Colonic mucosa (tissue), 4 donors: Measurements from ENCODE around the gene GOLT1B. TPM values are rescaled to one million over a fixed set of nuclear protein-coding genes. Genes with fewer than 3 reads are reported as not detected.
A peak's percentile ranks its signal among the peaks of the same experiment; 100 is the strongest.

Experiments used
- DNase-seq: peaks from one replicate; pipeline ENCODE4 v3.0.0-alpha.2; 2020
- H3K27ac ChIP-seq: fragments of 200-600 bp; one replicate; pipeline ENCODE4 v1.8.0; 2021
- H3K27me3 ChIP-seq: fragments of 200-600 bp; one replicate; pipeline ENCODE4 v1.8.0; 2021
- H3K36me3 ChIP-seq: fragments of 200-600 bp; one replicate; pipeline ENCODE4 v1.8.0; 2021
- H3K4me1 ChIP-seq: fragments of 200-600 bp; one replicate; pipeline ENCODE4 v1.8.0; 2021; ENCODE audit warnings: mild to moderate bottlenecking
- H3K4me3 ChIP-seq: fragments of 200-600 bp; one replicate; pipeline ENCODE4 v1.8.0; 2021
- H3K9ac ChIP-seq, 2 donors: one replicate each; pipeline ENCODE4 v1.7.0; 2013; ENCODE audit warnings: control low read depth in 2 of 2, low read depth in 2 of 2, low read length in 2 of 2
- H3K9me3 ChIP-seq: fragments of 200-600 bp; one replicate; pipeline ENCODE4 v1.8.0; 2021
- intact Hi-C: fragments of 100-400 bp; cut with DNase I; formaldehyde crosslinking; loops from one replicate; pipeline ENCODE4 v1.14.1; 2022
- total RNA-seq, 2 donors: library from RNA; stranded (reverse); fragmentation: NEBNext Ultra II Directional in 1 of 2; extraction: Animal tissue kit (Norgen Biotek cat#: 25700) in 1 of 2; gene quantifications; one replicate each; pipeline ENCODE4 v1.2.1, GENCODE V29; 2021
- TF ChIP-seq, protein P1 (sequence below): fragments of 200-600 bp; IDR thresholded peaks from one replicate; pipeline ENCODE4 v1.8.0; 2022; ENCODE audit warnings: antibody characterized with exemption, mild to moderate bottlenecking
- donor health status: healthy.
- donor health status: DM: no; HTN: no; CAD: no.
- donor health status: DM: no; HTN: no; CAD: no.

Gene GOLT1B
- total RNA-seq, 2 donors from 2014 or later = 28.3 to 35.5 TPM

DNA sequence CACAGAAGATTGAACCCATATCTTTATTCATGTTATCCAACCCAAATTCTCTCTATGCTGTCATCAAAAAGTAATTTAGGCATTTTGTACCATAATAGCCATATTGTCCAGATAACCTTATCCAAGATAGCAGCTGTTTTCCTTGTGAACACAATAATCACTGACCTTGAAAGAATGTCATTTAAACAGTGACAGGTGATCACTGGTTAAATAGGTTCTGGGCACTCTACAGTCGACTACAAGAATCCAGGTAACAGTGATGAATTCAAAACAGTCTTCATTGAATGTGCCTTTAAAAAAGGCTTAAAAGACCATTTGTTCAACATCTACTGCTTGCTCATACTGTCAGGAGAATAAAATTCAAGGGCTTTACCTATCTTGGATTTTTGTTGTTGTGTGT lies 20.0 kb downstream of the GOLT1B start:
- Histone ChIP-seq H3K27ac (no peak overlapping the region), H3K4me1 (no peaks in the 10 kb centered on the region), H3K36me3 (no peaks in the 10 kb centered on the region), H3K4me3 (no peak overlapping the region), H3K27me3 (no peaks in the 10 kb centered on the region), H3K9ac (no peak overlapping the region), H3K9me3 (no peaks in the 10 kb centered on the region)
- no peak for DNase-seq
- intact Hi-C loops = no loop called here
- TF ChIP-seq, protein P1, sequence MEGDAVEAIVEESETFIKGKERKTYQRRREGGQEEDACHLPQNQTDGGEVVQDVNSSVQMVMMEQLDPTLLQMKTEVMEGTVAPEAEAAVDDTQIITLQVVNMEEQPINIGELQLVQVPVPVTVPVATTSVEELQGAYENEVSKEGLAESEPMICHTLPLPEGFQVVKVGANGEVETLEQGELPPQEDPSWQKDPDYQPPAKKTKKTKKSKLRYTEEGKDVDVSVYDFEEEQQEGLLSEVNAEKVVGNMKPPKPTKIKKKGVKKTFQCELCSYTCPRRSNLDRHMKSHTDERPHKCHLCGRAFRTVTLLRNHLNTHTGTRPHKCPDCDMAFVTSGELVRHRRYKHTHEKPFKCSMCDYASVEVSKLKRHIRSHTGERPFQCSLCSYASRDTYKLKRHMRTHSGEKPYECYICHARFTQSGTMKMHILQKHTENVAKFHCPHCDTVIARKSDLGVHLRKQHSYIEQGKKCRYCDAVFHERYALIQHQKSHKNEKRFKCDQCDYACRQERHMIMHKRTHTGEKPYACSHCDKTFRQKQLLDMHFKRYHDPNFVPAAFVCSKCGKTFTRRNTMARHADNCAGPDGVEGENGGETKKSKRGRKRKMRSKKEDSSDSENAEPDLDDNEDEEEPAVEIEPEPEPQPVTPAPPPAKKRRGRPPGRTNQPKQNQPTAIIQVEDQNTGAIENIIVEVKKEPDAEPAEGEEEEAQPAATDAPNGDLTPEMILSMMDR = no peak

DNA sequence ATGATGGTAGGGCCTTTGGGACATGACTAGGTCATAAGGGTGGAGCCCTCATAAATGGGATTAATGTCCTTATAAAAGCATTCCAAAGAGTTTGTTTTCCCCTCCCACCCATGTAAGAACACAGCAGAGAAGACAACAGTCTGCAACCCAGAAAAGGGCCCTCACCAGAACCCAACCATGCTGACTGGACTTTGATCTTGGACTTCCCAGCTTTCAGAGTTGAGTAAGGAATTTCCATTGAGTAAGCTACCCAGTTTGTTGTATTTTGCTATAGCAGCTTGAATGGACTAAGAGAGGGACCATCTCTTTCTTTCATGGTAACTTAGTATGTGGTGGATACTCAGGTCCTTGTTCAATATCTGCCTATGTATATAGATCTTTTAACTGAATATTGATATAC lies 21.6 kb downstream of the GOLT1B start:
- H3K27me3 ChIP-seq = peaks cover 14% of the 10 kb centered on the region
- H3K9ac ChIP-seq = no peak overlapping the region
- no peak overlapping the region for H3K4me3 ChIP-seq
- H3K36me3 ChIP-seq = no peaks in the 10 kb centered on the region
- H3K9me3 ChIP-seq = no peaks in the 10 kb centered on the region
- no peaks in the 10 kb centered on the region for H3K4me1 ChIP-seq
- intact Hi-C loops = no loop called here
- TF ChIP-seq, protein P1 = no peak
- DNase-seq = no peak
- H3K27ac ChIP-seq = no peak overlapping the region

DNA sequence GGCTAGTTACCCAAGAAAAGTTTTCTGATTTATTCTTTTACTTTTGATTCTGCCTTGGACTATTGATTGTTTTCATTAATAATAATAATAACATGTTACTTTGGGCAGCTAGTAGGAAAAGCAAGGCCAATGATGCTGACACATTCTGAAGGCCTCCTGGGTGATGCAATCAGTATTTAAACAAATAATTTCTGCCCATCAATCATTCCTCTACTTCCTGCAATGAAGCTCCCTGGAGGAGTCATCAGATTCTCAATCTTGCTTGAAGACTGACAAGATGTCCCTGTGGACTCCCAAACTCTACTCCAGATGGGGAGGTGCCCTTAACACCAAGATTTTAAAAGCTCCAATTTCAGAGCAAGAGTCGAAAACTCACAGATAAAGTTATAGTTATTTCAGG lies 24.5 kb downstream of the GOLT1B start, which contains the start of gene SPX:
TSS of gene SPX (plus strand) at position 244 of the 400 bp plus-strand sequence. CDS start 177 bp downstream, outside the sequence.
- Histone ChIP-seq H3K36me3 (no peaks in the 10 kb centered on the region), H3K27me3 (peaks cover 17% of the 10 kb centered on the region), H3K27ac (no peak within 1 kb of the TSS), H3K4me1 (no peaks in the 10 kb centered on the region), H3K9ac (no peak within 1 kb of the TSS), H3K9me3 (no peaks in the 10 kb centered on the region), H3K4me3 (peak within 1 kb of the TSS; percentile 49)
- intact Hi-C loops = no loop called here
- TF ChIP-seq, protein P1 = no peak
- no peak for DNase-seq

DNA sequence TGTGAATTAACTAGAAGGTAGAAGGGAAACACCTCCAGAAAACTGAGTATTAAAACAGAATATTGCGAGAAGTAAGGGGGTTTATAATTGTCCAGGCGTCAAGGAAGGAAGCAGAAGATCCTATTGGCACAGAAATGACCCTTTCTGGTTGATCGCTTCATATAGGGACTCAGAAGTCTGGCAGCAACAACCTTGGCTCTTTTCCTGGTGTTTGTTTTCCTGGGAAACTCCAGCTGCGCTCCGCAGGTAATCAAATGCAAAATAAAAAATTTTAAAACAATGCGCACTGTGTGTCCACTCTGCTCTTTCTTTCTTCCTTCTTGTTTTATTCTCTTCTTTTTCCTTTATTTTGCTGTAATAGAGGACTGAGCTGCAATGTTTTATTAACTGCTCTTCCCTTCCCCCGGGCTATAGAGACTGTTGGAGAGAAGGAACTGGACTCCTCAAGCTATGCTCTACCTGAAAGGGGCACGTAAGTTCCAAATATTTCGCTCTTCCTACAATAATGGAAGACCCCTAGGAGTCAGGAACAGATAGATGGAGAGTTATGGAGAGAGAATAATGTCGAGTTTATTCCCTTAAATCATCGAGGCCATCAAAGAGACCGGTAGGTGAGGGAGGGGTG lies 25.2 kb downstream of the GOLT1B start:
- Histone ChIP-seq H3K36me3 (no peaks in the 10 kb centered on the region), H3K4me1 (no peaks in the 10 kb centered on the region), H3K9ac (no peak overlapping the region), H3K27ac (no peak overlapping the region), H3K27me3 (peaks cover 17% of the 10 kb centered on the region), H3K9me3 (no peaks in the 10 kb centered on the region), H3K4me3 (peak overlapping the region; percentile 49)
- no peak for DNase-seq
- intact Hi-C loops = no loop called here
- TF ChIP-seq, protein P1 = no peak

DNA sequence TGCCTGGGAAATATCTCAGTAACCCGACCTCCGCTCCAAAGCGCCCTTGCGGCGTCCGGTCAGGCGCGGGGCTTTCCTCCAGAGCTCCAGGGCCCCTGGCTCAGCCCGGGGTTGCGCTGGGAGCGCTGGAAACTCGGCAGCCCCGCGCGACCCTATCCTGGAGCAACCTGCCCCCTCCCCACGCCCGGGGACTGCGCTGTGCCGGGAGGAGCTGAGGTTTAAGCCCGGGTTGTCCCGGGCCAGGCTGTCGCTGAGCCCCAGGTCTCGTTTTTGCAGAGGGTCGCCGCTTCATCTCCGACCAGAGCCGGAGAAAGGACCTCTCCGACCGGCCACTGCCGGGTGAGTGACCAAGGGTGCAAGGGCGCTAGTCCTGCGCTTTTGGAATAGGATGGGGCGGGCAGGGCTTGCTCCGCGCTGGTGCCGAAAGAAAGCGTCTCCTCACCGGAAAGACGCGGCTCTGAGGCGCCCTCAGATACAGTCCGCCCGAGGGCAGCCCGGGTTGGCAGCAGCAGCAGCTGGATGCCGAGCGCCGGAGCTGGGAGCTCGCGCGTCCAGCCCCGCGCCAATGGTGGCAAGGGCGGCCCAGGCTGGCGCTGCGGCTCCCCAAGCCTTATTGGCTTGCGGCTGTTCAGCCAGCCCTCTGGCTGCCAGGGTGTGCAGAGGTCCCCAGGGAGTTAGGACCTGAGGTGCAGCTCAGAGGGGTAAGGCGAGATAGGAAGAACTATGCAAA lies 26.0 kb downstream of the GOLT1B start:
- peak overlapping the region in 1 of 2 donors; percentile 41 for H3K9ac ChIP-seq
- DNase-seq = peak; percentile 25
- TF ChIP-seq, protein P1 = no peak
- intact Hi-C loops = no loop called here
- H3K4me3 ChIP-seq = peak overlapping the region; percentile 49
- no peak overlapping the region for H3K27ac ChIP-seq
- H3K27me3 ChIP-seq = peaks cover 17% of the 10 kb centered on the region
- no peaks in the 10 kb centered on the region for H3K36me3 ChIP-seq
- no peaks in the 10 kb centered on the region for H3K4me1 ChIP-seq
- no peaks in the 10 kb centered on the region for H3K9me3 ChIP-seq
